Natural killer cell (primary cell): ENCODE results near the gene TRIM59. TPM values are rescaled to one million over a fixed set of nuclear protein-coding genes. Genes with fewer than 3 reads are reported as not detected.

Source experiments
- ATAC-seq, 3 donors: fragments of 150-1000 bp in 2 of 3; fragments of 200-7000 bp in 1 of 3; cut with Tn5 transposase; 1 replicate in 1 of 3; 2 replicates in 2 of 3; pipeline ENCODE4 v1.10.0; 2021; ENCODE audit warnings: mild to moderate bottlenecking in 2 of 3, moderate library complexity in 2 of 3
- DNase-seq, 2 donors: peaks; one replicate each; pipeline versions ENCODE4 v3.0.0 to v3.0.0-alpha.2; 2013 to 2021; ENCODE audit warnings: mixed read lengths in 1 of 2
- H3K27ac ChIP-seq: one replicate; pipeline ENCODE4 v1.5.1; 2013; ENCODE audit warnings: mild to moderate bottlenecking, low read length
- H3K27me3 ChIP-seq: one replicate; pipeline ENCODE4 v1.6.1; 2013; ENCODE audit warnings: low read length; ENCODE audit not compliant: control insufficient read depth, insufficient read depth
- H3K36me3 ChIP-seq: one replicate; pipeline ENCODE4 v1.6.1; 2013; ENCODE audit warnings: low read length; ENCODE audit not compliant: control insufficient read depth, insufficient read depth
- H3K4me1 ChIP-seq: one replicate; pipeline ENCODE4 v1.6.1; 2013; ENCODE audit warnings: low read length; ENCODE audit not compliant: control insufficient read depth, insufficient read depth
- H3K4me3 ChIP-seq: one replicate; pipeline ENCODE4 v1.5.1; 2013; ENCODE audit warnings: low read length
- H3K9me3 ChIP-seq: one replicate; pipeline ENCODE4 v1.6.1; 2013; ENCODE audit warnings: low read length; ENCODE audit not compliant: control insufficient read depth, insufficient read depth
- H3K27ac Mint-ChIP-seq, 2 donors: one replicate each; pipeline ENCODE4 v1.8.0; 2022; ENCODE audit warnings: mild to moderate bottlenecking in 2 of 2, mixed read lengths in 2 of 2, moderate library complexity in 1 of 2
- H3K27me3 Mint-ChIP-seq, 2 donors: one replicate each; pipeline ENCODE4 v1.8.0; 2022; ENCODE audit warnings: low read depth in 2 of 2, mixed read lengths in 2 of 2
- H3K36me3 Mint-ChIP-seq: one replicate; pipeline ENCODE4 v1.8.0; 2022; ENCODE audit warnings: mixed read lengths
- H3K4me1 Mint-ChIP-seq, 2 donors: one replicate each; pipeline ENCODE4 v1.8.0; 2022; ENCODE audit warnings: mixed read lengths in 2 of 2
- H3K4me3 Mint-ChIP-seq: one replicate; pipeline ENCODE4 v1.8.0; 2022; ENCODE audit warnings: mild to moderate bottlenecking, moderate library complexity, mixed read lengths
- H3K9me3 Mint-ChIP-seq, 2 donors: one replicate each; pipeline ENCODE4 v1.8.0; 2022; ENCODE audit warnings: mixed read lengths in 2 of 2
- CTCF ChIP-seq: fragments of 200-600 bp; IDR thresholded peaks from one replicate; pipeline ENCODE4 v1.8.0; 2022; ENCODE audit warnings: antibody characterized with exemption
- WGBS: methylation state at CpG from one replicate; pipeline ENCODE4 v1.1.7; 2013; ENCODE audit warnings: missing lambda C conversion rate; ENCODE audit not compliant: insufficient coverage; 5-methylcytosine and 5-hydroxymethylcytosine counted together
- intact Hi-C: fragments of 100-400 bp; cut with micrococcal nuclease; formaldehyde crosslinking; loops from one replicate; pipeline ENCODE4 v1.14.2; 2022
- total RNA-seq, 4 donors: library from RNA; stranded (reverse); fragments of 120-200 nt in 1 of 4; gene quantifications; one replicate each; pipeline versions ENCODE4 v1.2.3 to v1.2.4, GENCODE V29; 2013 to 2022

Gene TRIM59
- total RNA-seq, 3 donors from 2014 or later (not counting 1 experiment from before 2014, with no cell fraction given): 16.7 to 20.3 (median 17.9) TPM

- Histone ChIP-seq H3K36me3 (no peaks in the 10 kb centered on the region), H3K27ac (no peak overlapping the region), H3K4me3 (no peak overlapping the region), H3K27me3 (no peaks in the 10 kb centered on the region), H3K9me3 (no peaks in the 10 kb centered on the region), H3K4me1 (peaks cover 4% of the 10 kb centered on the region)
- intact Hi-C loops: no loop called here
- Mint-ChIP-seq H3K4me1 (peaks cover 5 to 13% of the 10 kb centered on the region in 2 donors), H3K36me3 (no peaks in the 10 kb centered on the region), H3K27ac (no peak overlapping the region), H3K9me3 (no peaks in the 10 kb centered on the region), H3K4me3 (no peak overlapping the region), H3K27me3 (peaks cover 5 to 8% of the 10 kb centered on the region in 2 donors)
- ATAC-seq (peak in 1 of 3 donors; percentile 34), DNase-seq (peak in 1 of 2 donors; percentile 64)
- WGBS: no CpG with 5 or more reads among the region's 2 CpGs
- TF ChIP-seq CTCF: peak; percentile 77
Measured at GRCh38 chr3:160486459-160486869, 36.9 kb upstream of the TRIM59 start.

DNA sequence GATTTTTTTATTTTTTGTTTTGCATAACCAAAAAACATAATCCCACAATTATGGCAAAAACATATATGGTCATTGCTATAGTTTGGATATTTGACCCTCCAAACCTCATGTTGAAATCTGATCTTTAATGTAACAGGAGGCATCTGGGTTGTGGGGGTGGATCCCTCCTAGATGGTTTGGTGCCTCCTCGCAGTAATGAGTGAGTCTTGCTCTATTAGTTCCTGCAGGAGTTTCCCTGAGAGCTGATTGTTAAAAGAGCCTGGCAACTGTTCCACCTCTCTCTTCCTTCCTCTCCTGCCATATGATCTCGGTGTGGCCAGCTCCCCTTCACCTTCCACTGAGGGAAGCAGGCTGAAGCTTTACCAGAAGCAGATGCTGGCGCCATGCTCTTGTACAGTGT is 33.2 kb upstream of the TRIM59 start:
- no peak for TF ChIP-seq CTCF
- 82% methylated on average over 3 of the region's 3 CpGs for WGBS
- DNase-seq (no peak), ATAC-seq (no peak)
- Mint-ChIP-seq H3K27me3 (peaks cover 5 to 8% of the 10 kb centered on the region in 2 donors), H3K4me1 (peaks cover 5 to 13% of the 10 kb centered on the region in 2 donors), H3K27ac (no peak overlapping the region), H3K4me3 (no peak overlapping the region), H3K36me3 (no peaks in the 10 kb centered on the region), H3K9me3 (no peaks in the 10 kb centered on the region)
- no peaks in the 10 kb centered on the region for H3K36me3 ChIP-seq
- no peak overlapping the region for H3K27ac ChIP-seq
- no peak overlapping the region for H3K4me3 ChIP-seq
- intact Hi-C loops: no loop called here
- no peaks in the 10 kb centered on the region for H3K9me3 ChIP-seq
- H3K27me3 ChIP-seq: no peaks in the 10 kb centered on the region
- H3K4me1 ChIP-seq: peaks cover 4% of the 10 kb centered on the region

GRCh38 chr3:160481856-160482255 is 32.3 kb upstream of the TRIM59 start:
- Histone ChIP-seq H3K4me3 (no peak overlapping the region), H3K4me1 (peaks cover 4% of the 10 kb centered on the region), H3K9me3 (no peaks in the 10 kb centered on the region), H3K36me3 (no peaks in the 10 kb centered on the region), H3K27me3 (no peaks in the 10 kb centered on the region), H3K27ac (no peak overlapping the region)
- H3K36me3 Mint-ChIP-seq: no peaks in the 10 kb centered on the region
- H3K9me3 Mint-ChIP-seq: no peaks in the 10 kb centered on the region
- TF ChIP-seq CTCF: no peak
- H3K27me3 Mint-ChIP-seq: peaks cover 5 to 8% of the 10 kb centered on the region in 2 donors
- intact Hi-C loops: no loop called here
- H3K27ac Mint-ChIP-seq: no peak overlapping the region
- WGBS: 95% methylated on average over 6 of the region's 6 CpGs
- H3K4me3 Mint-ChIP-seq: no peak overlapping the region
- DNase-seq: no peak
- ATAC-seq: no peak
- peaks cover 5 to 13% of the 10 kb centered on the region in 2 donors for H3K4me1 Mint-ChIP-seq

GRCh38 chr3:160480931-160481330 is 31.3 kb upstream of the TRIM59 start:
- Histone ChIP-seq H3K4me3 (no peak overlapping the region), H3K27me3 (no peaks in the 10 kb centered on the region), H3K36me3 (no peaks in the 10 kb centered on the region), H3K9me3 (no peaks in the 10 kb centered on the region), H3K4me1 (peaks cover 2% of the 10 kb centered on the region), H3K27ac (no peak overlapping the region)
- Mint-ChIP-seq H3K27me3 (peaks cover 5 to 8% of the 10 kb centered on the region in 2 donors), H3K9me3 (no peaks in the 10 kb centered on the region), H3K36me3 (no peaks in the 10 kb centered on the region), H3K4me3 (no peak overlapping the region), H3K27ac (no peak overlapping the region), H3K4me1 (peaks cover 5 to 11% of the 10 kb centered on the region in 2 donors)
- ATAC-seq (no peak), DNase-seq (no peak)
- intact Hi-C loops: no loop called here
- 93% methylated on average over 4 of the region's 5 CpGs for WGBS
- no peak for TF ChIP-seq CTCF
